Kidney epithelial cell (primary cell): ENCODE data around the gene GUCY2C. TPM values are rescaled to one million over a fixed set of nuclear protein-coding genes. Genes with fewer than 3 reads are reported as not detected.

Experiments
- DNase-seq: peaks from one replicate; pipeline ENCODE4 v3.0.0-alpha.2; 2010; ENCODE audit warnings: low read depth
- H3K27me3 ChIP-seq: 2 replicates; pipeline ENCODE4 v1.6.0; 2011; ENCODE audit warnings: low read length; ENCODE audit not compliant: control insufficient read depth, insufficient read depth
- H3K36me3 ChIP-seq: 2 replicates; pipeline ENCODE4 v1.5.1; 2011; ENCODE audit warnings: low read length; ENCODE audit not compliant: control insufficient read depth, insufficient read depth
- H3K4me3 ChIP-seq: 2 replicates; pipeline ENCODE4 v1.5.1; 2011; ENCODE audit warnings: low read depth, mild to moderate bottlenecking, control low read depth, low read length
- CTCF ChIP-seq: IDR thresholded peaks from 2 replicates; pipeline ENCODE4 v1.5.1; 2011; ENCODE audit warnings: mild to moderate bottlenecking, moderate library complexity, low read length, control low read depth, inconsistent platforms; ENCODE audit not compliant: insufficient read depth, poor library complexity, severe bottlenecking
- total RNA-seq: library from RNA; depleted of rRNA; stranded (reverse); fragments of >200 nt; gene quantifications from 2 replicates; pipeline ENCODE4 v1.2.3, GENCODE V29; 2015

Gene GUCY2C
- total RNA-seq, 1 donor from 2014 or later: not detected

- H3K36me3 ChIP-seq: no peaks in the 10 kb centered on the region
- TF ChIP-seq CTCF: no peak
- no peak for DNase-seq
- no peaks in the 10 kb centered on the region for H3K27me3 ChIP-seq
- no peak overlapping the region for H3K4me3 ChIP-seq
Observed at GRCh38 chr12:14563046-14563445, 133.4 kb downstream of the GUCY2C start.

Other genes with a start within 250 kb of the GUCY2C start
- 6.3 and 6.6 TPM in 2 replicates for gene PLBD1, start 128.7 kb downstream of the GUCY2C start, total RNA-seq
- 21.7 and 31.4 TPM in 2 replicates for gene WBP11, start 106.9 kb upstream of the GUCY2C start, total RNA-seq
- 4.7 and 4.9 TPM in 2 replicates for gene C12orf60, start 107.1 kb upstream of the GUCY2C start, total RNA-seq
- gene SMCO3, start 117.6 kb upstream of the GUCY2C start, total RNA-seq: not detected in 2 replicates
- not detected in 2 replicates for gene ART4, start 146.9 kb upstream of the GUCY2C start, total RNA-seq
- gene MGP, start 189.3 kb upstream of the GUCY2C start, total RNA-seq: 2.2 and 4.0 TPM in 2 replicates
- 0.07 and 0.13 TPM in 2 replicates for gene ERP27, start 241.9 kb upstream of the GUCY2C start, total RNA-seq